NCI-H748 (cell line): ENCODE measurements around the gene LTBP2.

Experiments
- DNase-seq: peaks from one replicate; lab custom pipeline; 2025; ENCODE audit not compliant: unreplicated experiment; lab: John Stamatoyannopoulos, UW

The LTBP2 gene

DNA sequence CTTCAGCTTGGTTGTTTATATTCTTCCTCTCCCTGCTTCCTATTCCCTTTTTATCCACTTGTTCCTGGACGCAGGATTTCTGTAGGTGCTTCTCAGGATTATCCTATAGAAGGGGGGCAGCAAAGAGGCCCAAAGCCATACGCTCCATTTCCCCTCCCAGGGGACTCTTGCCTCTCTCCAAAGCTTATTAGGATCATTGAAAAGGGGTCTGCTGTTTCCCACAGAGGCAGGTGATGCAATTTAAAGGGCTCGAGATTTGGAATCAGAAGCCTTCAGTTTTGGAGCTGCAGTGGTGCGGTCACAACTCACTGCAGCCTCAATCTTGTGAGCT, 154.5 kb downstream of the LTBP2 start:
- DNase-seq, result no peak

- DNase-seq, result no peak
These were observed 155.1 kb downstream of the LTBP2 start for GRCh38 chr14:74456684-74457564.

- DNase-seq, result peak; percentile 40
These were observed 157.6 kb downstream of the LTBP2 start for GRCh38 chr14:74454397-74454796.
